ENCODE measurements around the gene SMR3B. TPM values are rescaled to one million over a fixed set of nuclear protein-coding genes. Genes with fewer than 3 reads are reported as not detected.

Gene SMR3B
- total RNA-seq, 1 experiment from 2014 or later: not detected

GRCh38 chr4:70360460-70360859 is 22.5 kb upstream of the SMR3B start, which contains the start of gene SMR3A:
Gene SMR3A, plus strand, starts transcription at chr4:70360760. Its CDS starts 1,356 bp downstream, at chr4:70362116.
- H3K27me3 ChIP-seq (ENCODE audit: insufficient read depth, low read depth): no peaks in the 10 kb centered on the region
- no peaks in the 10 kb centered on the region for H3K9me2 ChIP-seq (ENCODE audit: insufficient read depth)
- no peaks in the 10 kb centered on the region for H3F3A ChIP-seq (ENCODE audit: insufficient read depth, low read depth)
- no peak within 1 kb of the TSS for H2AFZ ChIP-seq
- POLR2A ChIA-PET (ENCODE audit: unreplicated experiment): no interaction called here
- no peak for DNase-seq
- H3K4me3 ChIP-seq: no peak within 1 kb of the TSS
- H4K20me1 ChIP-seq (ENCODE audit: insufficient read depth): no peaks in the 10 kb centered on the region
- no TSS peak for BruUV-seq (replicated peaks)
- CTCF ChIA-PET: no interaction called here
- H3K36me3 ChIP-seq (ENCODE audit: low read depth): no peaks in the 10 kb centered on the region
- no peaks in the 10 kb centered on the region for H3K4me1 ChIP-seq (replicated peaks; ENCODE audit: insufficient read depth)
- no peaks in the 10 kb centered on the region for H3K79me2 ChIP-seq (ENCODE audit: low read depth)
- H3K27ac ChIP-seq: no peak within 1 kb of the TSS
- intact Hi-C loops (cut with micrococcal nuclease; ENCODE audit: unreplicated experiment): no loop called here
- H3K4me2 ChIP-seq: no peak within 1 kb of the TSS
- H3K9me3 ChIP-seq (ENCODE audit: insufficient read depth, low read depth): no peaks in the 10 kb centered on the region
- TF ChIP-seq EZH2 (IDR thresholded peaks at IDR 0.05; ENCODE audit: low read depth) (no peak), CTCF (conservative IDR thresholded peaks at IDR 0.05) (no peak)

GRCh38 chr4:70364002-70364401 is 18.9 kb upstream of the SMR3B start:
- BruUV-seq (replicated peaks): no TSS peak
- intact Hi-C loops (cut with micrococcal nuclease; ENCODE audit: unreplicated experiment): no loop called here
- no peaks in the 10 kb centered on the region for H3K36me3 ChIP-seq (ENCODE audit: low read depth)

GRCh38 chr4:70365479-70365878 is 17.5 kb upstream of the SMR3B start:
- BruUV-seq (replicated peaks): no TSS peak
- Histone ChIP-seq H3K9me3 (ENCODE audit: insufficient read depth, low read depth) (no peaks in the 10 kb centered on the region), H3K4me3 (no peak overlapping the region), H3K9me2 (ENCODE audit: insufficient read depth) (no peaks in the 10 kb centered on the region), H3K36me3 (ENCODE audit: low read depth) (no peaks in the 10 kb centered on the region), H3K27ac (no peak overlapping the region), H3K27me3 (ENCODE audit: insufficient read depth, low read depth) (no peaks in the 10 kb centered on the region), H3K79me2 (ENCODE audit: low read depth) (no peaks in the 10 kb centered on the region), H3K4me2 (no peak overlapping the region), H2AFZ (no peak overlapping the region), H3K4me1 (replicated peaks; ENCODE audit: insufficient read depth) (no peaks in the 10 kb centered on the region), H4K20me1 (ENCODE audit: insufficient read depth) (no peaks in the 10 kb centered on the region), H3F3A (ENCODE audit: insufficient read depth, low read depth) (no peaks in the 10 kb centered on the region)
- intact Hi-C loops (cut with micrococcal nuclease; ENCODE audit: unreplicated experiment): no loop called here
- CTCF ChIA-PET: no interaction called here
- no peak for DNase-seq
- TF ChIP-seq EZH2 (IDR thresholded peaks at IDR 0.05; ENCODE audit: low read depth): no peak
- POLR2A ChIA-PET (ENCODE audit: unreplicated experiment): no interaction called here

More at GRCh38 chr4:70364002-70364401, 18.9 kb upstream of the SMR3B start:
- Histone ChIP-seq H3K9me2 (ENCODE audit: insufficient read depth) (no peaks in the 10 kb centered on the region), H4K20me1 (ENCODE audit: insufficient read depth) (no peaks in the 10 kb centered on the region), H2AFZ (no peak overlapping the region), H3K4me2 (no peak overlapping the region), H3K4me1 (replicated peaks; ENCODE audit: insufficient read depth) (no peaks in the 10 kb centered on the region), H3K27me3 (ENCODE audit: insufficient read depth, low read depth) (no peaks in the 10 kb centered on the region), H3F3A (ENCODE audit: insufficient read depth, low read depth) (no peaks in the 10 kb centered on the region), H3K27ac (no peak overlapping the region), H3K4me3 (no peak overlapping the region), H3K9me3 (ENCODE audit: insufficient read depth, low read depth) (no peaks in the 10 kb centered on the region), H3K79me2 (ENCODE audit: low read depth) (no peaks in the 10 kb centered on the region)
- no peak for DNase-seq
- ChIA-PET POLR2A (ENCODE audit: unreplicated experiment) (no interaction called here), CTCF (no interaction called here)
- no peak for TF ChIP-seq EZH2 (IDR thresholded peaks at IDR 0.05; ENCODE audit: low read depth)
- no peak for TF ChIP-seq CTCF (conservative IDR thresholded peaks at IDR 0.05)

DNA sequence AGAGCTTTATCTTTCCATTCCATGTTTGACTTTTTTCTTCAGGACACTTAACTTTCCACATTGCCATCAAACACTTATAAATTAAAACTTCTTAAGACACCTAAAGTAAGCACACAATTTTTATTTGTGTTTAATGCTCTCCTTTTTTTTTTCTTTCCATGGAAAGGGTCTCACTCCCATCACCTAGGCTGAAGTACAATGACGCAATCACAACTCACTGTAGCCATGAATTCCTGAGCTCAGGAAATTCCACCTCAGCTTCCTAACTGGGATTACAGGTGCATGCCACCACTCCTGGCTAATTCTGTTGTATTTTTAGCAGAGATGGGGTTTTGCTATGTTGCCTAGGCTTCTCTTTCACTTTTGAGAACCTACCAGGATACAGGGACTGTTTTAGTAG is 15.1 kb upstream of the SMR3B start:
- no peak for TF ChIP-seq EZH2 (IDR thresholded peaks at IDR 0.05; ENCODE audit: low read depth)
- no peak for TF ChIP-seq CTCF (conservative IDR thresholded peaks at IDR 0.05)
- Histone ChIP-seq H3K9me3 (ENCODE audit: insufficient read depth, low read depth) (no peaks in the 10 kb centered on the region), H3K79me2 (ENCODE audit: low read depth) (no peaks in the 10 kb centered on the region), H3K4me3 (no peak overlapping the region), H3F3A (ENCODE audit: insufficient read depth, low read depth) (no peaks in the 10 kb centered on the region), H3K27ac (no peak overlapping the region), H3K4me1 (replicated peaks; ENCODE audit: insufficient read depth) (no peaks in the 10 kb centered on the region), H4K20me1 (ENCODE audit: insufficient read depth) (no peaks in the 10 kb centered on the region), H3K9me2 (ENCODE audit: insufficient read depth) (no peaks in the 10 kb centered on the region), H3K36me3 (ENCODE audit: low read depth) (no peaks in the 10 kb centered on the region), H3K27me3 (ENCODE audit: insufficient read depth, low read depth) (no peaks in the 10 kb centered on the region), H2AFZ (no peak overlapping the region), H3K4me2 (no peak overlapping the region)
- DNase-seq: no peak
- POLR2A ChIA-PET (ENCODE audit: unreplicated experiment): no interaction called here
- no TSS peak for BruUV-seq (replicated peaks)
- CTCF ChIA-PET: no interaction called here
- intact Hi-C loops (cut with micrococcal nuclease; ENCODE audit: unreplicated experiment): no loop called here

All from PC-9 (cell line).